Placental epithelial cell (primary cell): ENCODE results near the gene KLHL9. TPM values are rescaled to one million over a fixed set of nuclear protein-coding genes. Genes with fewer than 3 reads are reported as not detected.

Experiments used
- total RNA-seq: library from RNA; depleted of rRNA; stranded (reverse); fragments of >200 nt; gene quantifications from 2 replicates; pipeline ENCODE4 v1.2.3, GENCODE V29; 2012

KLHL9 gene, protein sequence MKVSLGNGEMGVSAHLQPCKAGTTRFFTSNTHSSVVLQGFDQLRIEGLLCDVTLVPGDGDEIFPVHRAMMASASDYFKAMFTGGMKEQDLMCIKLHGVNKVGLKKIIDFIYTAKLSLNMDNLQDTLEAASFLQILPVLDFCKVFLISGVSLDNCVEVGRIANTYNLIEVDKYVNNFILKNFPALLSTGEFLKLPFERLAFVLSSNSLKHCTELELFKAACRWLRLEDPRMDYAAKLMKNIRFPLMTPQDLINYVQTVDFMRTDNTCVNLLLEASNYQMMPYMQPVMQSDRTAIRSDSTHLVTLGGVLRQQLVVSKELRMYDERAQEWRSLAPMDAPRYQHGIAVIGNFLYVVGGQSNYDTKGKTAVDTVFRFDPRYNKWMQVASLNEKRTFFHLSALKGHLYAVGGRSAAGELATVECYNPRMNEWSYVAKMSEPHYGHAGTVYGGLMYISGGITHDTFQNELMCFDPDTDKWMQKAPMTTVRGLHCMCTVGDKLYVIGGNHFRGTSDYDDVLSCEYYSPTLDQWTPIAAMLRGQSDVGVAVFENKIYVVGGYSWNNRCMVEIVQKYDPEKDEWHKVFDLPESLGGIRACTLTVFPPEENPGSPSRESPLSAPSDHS
- total RNA-seq = 34.2 and 43.8 TPM in 2 replicates

DNA sequence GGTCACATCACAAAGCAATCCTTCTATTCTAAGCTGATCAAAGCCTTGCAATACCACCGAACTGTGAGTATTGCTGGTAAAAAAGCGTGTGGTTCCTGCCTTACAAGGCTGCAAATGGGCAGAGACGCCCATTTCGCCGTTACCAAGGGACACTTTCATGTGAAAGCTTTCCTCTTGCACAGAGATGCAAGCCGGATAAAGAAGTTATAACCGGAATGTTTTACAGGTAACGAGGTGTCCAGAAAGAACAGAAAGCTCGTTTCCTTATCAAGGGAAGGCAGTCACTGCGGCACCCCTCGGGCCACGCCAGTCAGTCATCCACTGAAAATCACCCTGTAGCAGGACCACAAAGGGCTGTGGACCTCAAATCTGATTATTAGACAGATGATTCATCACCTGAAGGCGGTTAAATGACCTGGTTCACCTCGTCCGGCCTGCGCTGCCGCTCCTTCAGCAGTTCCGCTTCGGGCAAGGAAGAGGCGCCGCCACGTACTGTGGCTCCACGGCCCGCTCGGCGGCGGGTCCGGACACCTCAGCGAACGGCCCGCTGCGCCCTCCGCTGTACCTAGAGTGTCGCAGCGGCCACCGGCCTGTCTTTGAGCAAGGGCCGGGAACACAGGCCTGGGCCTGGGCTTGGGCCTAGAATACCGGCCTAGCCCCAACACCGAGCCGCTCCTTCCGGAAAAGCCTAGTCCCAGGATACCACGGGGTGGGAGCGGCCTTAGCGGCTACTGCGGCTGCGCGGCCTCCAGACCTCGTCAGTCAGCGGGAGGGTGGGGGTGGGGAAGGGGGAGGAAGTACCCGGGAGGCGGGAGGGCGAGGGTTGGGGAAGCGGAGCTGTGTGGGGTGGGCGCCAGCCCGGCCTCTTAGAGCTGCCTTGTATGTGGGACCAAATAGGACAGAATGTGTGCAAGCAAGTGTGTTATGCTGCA is at the start of gene KLHL9:
KLHL9 (minus strand) TSS at position 704 of the 932 bp plus-strand sequence; CDS start at position 159, 545 bp downstream.

DNA sequence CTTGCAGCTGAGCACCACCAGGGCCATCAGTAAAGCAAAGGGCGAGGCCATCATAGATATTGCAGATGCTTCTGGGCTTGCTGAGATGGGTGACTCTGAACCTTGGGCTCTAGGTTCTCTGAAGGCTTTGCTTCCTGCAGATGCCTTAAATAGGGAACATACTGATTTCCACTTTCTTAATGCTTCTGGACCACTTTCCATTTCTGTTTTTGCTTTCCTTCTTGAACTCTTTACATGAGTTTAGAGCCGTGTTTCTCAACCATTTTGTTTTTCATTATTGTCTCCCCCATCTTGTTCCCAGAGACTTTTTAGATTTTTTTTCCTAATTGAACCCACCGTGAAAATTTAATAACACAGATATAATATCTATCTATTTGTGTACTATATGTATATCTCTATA is 32.8 kb upstream of the KLHL9 start, which contains the start of gene IFNA13:
IFNA13 (minus strand) TSS at position 101 of the 400 bp plus-strand sequence; CDS start at position 54, 47 bp downstream.

DNA sequence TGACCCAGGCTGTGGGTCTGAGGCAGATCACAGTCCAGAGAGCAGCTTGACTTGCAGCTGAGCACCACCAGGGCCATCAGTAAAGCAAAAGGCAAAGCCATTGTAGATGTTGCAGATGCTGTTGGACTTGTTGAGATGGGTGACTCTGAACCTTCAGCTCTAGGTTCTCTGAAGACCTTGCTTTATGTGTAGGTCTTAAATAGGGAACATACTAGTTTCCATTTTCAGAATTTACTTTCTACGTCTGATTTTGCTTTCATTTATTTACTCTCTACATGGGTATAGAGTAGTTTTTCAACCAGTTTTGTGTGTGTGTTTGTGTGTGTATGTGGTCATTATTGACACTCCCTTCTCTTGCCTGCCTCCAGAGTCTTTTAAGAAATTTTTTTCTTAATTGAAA is 15.6 kb upstream of the KLHL9 start, which contains the start of gene IFNA6:
IFNA6 (minus strand) TSS at position 101 of the 400 bp plus-strand sequence; CDS start at position 101, 0 bp downstream.

DNA sequence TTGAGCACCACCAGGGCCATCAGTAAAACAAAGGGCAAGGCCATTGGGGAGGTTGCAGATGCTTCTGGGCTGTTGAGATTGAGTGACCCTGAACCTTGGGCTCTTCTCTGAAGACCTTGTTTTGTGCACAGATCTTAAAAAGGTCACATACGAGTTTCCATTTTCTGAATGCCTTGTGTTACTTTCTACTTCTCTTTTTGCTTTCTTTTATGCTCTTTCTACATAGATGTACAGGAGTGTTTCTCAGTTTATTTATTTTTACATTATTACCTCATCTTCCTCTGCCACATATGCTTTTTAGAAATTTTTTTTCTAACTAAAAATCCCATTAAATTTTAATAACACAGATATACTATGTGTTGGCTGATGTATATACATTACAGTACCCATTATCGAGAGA is 30.0 kb downstream of the KLHL9 start, which contains the start of gene IFNA5:
IFNA5 (minus strand) TSS at position 101 of the 400 bp plus-strand sequence; CDS start at position 44, 57 bp downstream.

Other genes starting within 250 kb of the KLHL9 start
- gene IFNW1, start 193.6 kb downstream of the KLHL9 start, total RNA-seq = not detected in 2 replicates
- gene IFNA21, start 168.7 kb downstream of the KLHL9 start, total RNA-seq = not detected in 2 replicates
- gene IFNA4, start 147.8 kb downstream of the KLHL9 start, total RNA-seq = not detected in 2 replicates
- not detected in 2 replicates for gene IFNA7, start 133.2 kb downstream of the KLHL9 start, total RNA-seq
- gene IFNA10, start 128.3 kb downstream of the KLHL9 start, total RNA-seq = not detected in 2 replicates
- not detected in 2 replicates for gene IFNA16, start 118.1 kb downstream of the KLHL9 start, total RNA-seq
- gene IFNA17, start 107.2 kb downstream of the KLHL9 start, total RNA-seq = not detected in 2 replicates
- not detected in 2 replicates for gene IFNA14, start 95.4 kb downstream of the KLHL9 start, total RNA-seq
- gene IFNA5, start 30.1 kb downstream of the KLHL9 start, total RNA-seq = not detected in 2 replicates
- gene IFNA6, start 15.5 kb upstream of the KLHL9 start, total RNA-seq = not detected in 2 replicates
- gene IFNA13, start 32.7 kb upstream of the KLHL9 start, total RNA-seq = under 0.01 TPM in 1 of 2 replicates, not detected in the other
- gene IFNA2, start 50.0 kb upstream of the KLHL9 start, total RNA-seq = not detected in 2 replicates
- gene IFNA8, start 73.7 kb upstream of the KLHL9 start, total RNA-seq = not detected in 2 replicates
- not detected in 2 replicates for gene IFNA1, start 105.0 kb upstream of the KLHL9 start, total RNA-seq
- 0.11 and 0.79 TPM in 2 replicates for gene IFNE, start 146.9 kb upstream of the KLHL9 start, total RNA-seq